GM10248 (cell line): ENCODE results near the gene PPIG.
"Not testable (repeated sequence)": the region's sequence is repeated elsewhere in the genome, so short reads cannot be mapped to it uniquely, and the experiment has no call there.

Experiments
- CTCF ChIA-PET: fragments of 300-600 bp; sonication (Branson Sonifier 250); formaldehyde crosslinking; extraction: SDS; loops from one replicate; lab custom pipeline; 2021; ENCODE audit warnings: antibody characterized with exemption; lab: Yijun Ruan, JAX
- POLR2A ChIA-PET: fragments of 350-650 bp; sonication (Branson Sonifier 250); formaldehyde crosslinking; extraction: SDS; loops from one replicate; lab custom pipeline; 2020; ENCODE audit warnings: antibody characterized with exemption; lab: Yijun Ruan, JAX
- DNase-seq: peaks from one replicate; pipeline ENCODE4 v3.0.0; 2012; ENCODE audit errors: extremely low spot score
- CTCF ChIP-seq: IDR thresholded peaks from 2 replicates; pipeline ENCODE4 v1.5.1; 2012; ENCODE audit warnings: mild to moderate bottlenecking, low read depth; ENCODE audit errors: extremely low read depth, missing control alignments, control extremely low read depth

The PPIG gene

GRCh38 chr2:169584005-169584877, at the start of gene PPIG:
TSS of gene PPIG (plus strand) at chr2:169584351. CDS start at chr2:169604042, 19,691 bp downstream.
- ChIA-PET CTCF (interaction anchor here (0.9 to 2.2 kb wide), 5 partner anchors 11 to 240 kb away, joined by 3 to 6 read pairs (median 3); partner anchors contain the start of genes FASTKD1 and METTL5), POLR2A (interaction anchor here (1.1 kb wide), 1 partner anchor 11 kb away, joined by 4 read pairs; the partner anchor contains the start of gene FASTKD1)
- peak; percentile 91 for DNase-seq
- no peak for TF ChIP-seq CTCF

GRCh38 chr2:169539460-169539859, 44.7 kb upstream of the PPIG start:
- DNase-seq, POLR2A ChIA-PET, CTCF ChIA-PET: not testable (repeated sequence)

- ChIA-PET CTCF (no interaction called here), POLR2A (no interaction called here)
- TF ChIP-seq CTCF, result no peak
- no peak for DNase-seq
Measured at GRCh38 chr2:169540146-169540545, 44.0 kb upstream of the PPIG start.

- ChIA-PET POLR2A (no interaction called here), CTCF (no interaction called here)
- no peak for TF ChIP-seq CTCF
- no peak for DNase-seq
Measured at GRCh38 chr2:169542433-169542832, 41.7 kb upstream of the PPIG start.

GRCh38 chr2:169546756-169547155, 37.4 kb upstream of the PPIG start:
- ChIA-PET POLR2A (no interaction called here), CTCF (interaction anchor here (1.2 kb wide), 1 partner anchor 29 kb away, joined by 4 read pairs; no protein-coding TSS in a partner anchor)
- TF ChIP-seq CTCF, result no peak
- DNase-seq, result no peak

- no peak for TF ChIP-seq CTCF
- CTCF ChIA-PET, result no interaction called here
- POLR2A ChIA-PET, result no interaction called here
- DNase-seq, result no peak
Measured at GRCh38 chr2:169561364-169561763, 22.8 kb upstream of the PPIG start.

GRCh38 chr2:169562084-169562483, 22.1 kb upstream of the PPIG start:
- CTCF ChIA-PET, result interaction anchor here (0.8 to 1.0 kb wide), 3 partner anchors 10 to 13 kb away, joined by 3 read pairs; partner anchors contain the start of gene FASTKD1
- DNase-seq, POLR2A ChIA-PET: not testable (repeated sequence)
